ENCODE results near the gene CALML3.
"Not testable (repeated sequence)": the region's sequence is repeated elsewhere in the genome, so short reads cannot be mapped to it uniquely, and the experiment has no call there.

CALML3 gene

GRCh38 chr10:5559022-5559421, 34.3 kb downstream of the CALML3 start:
- DNase-seq, result not testable (repeated sequence)

DNA sequence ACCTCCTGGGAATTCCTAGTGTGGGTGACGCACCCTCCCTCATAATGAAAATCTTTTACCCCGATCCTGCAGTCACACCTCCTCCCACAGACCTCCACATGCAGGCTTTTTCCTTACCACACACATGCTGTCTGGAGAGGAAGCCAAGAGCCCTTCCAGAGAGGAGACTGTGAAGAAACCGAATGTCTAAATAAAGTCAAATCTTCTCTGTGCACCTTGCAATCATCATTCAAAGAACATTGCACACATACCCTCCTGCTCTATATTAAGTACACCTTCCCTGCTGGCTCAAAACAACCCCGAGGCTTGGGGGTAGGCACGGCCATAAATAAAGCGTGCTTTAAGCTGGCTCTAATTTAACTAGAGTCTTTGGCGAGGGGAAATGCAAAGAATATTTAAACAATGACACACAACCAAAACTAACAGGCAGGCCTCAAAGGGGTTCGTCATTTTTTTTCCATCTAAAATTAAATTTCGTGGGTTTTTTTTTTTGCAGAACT, 34.9 kb downstream of the CALML3 start:
- DNase-seq, result no peak

- DNase-seq, result no peak
These were observed 35.5 kb downstream of the CALML3 start for GRCh38 chr10:5560142-5560816.

DNA sequence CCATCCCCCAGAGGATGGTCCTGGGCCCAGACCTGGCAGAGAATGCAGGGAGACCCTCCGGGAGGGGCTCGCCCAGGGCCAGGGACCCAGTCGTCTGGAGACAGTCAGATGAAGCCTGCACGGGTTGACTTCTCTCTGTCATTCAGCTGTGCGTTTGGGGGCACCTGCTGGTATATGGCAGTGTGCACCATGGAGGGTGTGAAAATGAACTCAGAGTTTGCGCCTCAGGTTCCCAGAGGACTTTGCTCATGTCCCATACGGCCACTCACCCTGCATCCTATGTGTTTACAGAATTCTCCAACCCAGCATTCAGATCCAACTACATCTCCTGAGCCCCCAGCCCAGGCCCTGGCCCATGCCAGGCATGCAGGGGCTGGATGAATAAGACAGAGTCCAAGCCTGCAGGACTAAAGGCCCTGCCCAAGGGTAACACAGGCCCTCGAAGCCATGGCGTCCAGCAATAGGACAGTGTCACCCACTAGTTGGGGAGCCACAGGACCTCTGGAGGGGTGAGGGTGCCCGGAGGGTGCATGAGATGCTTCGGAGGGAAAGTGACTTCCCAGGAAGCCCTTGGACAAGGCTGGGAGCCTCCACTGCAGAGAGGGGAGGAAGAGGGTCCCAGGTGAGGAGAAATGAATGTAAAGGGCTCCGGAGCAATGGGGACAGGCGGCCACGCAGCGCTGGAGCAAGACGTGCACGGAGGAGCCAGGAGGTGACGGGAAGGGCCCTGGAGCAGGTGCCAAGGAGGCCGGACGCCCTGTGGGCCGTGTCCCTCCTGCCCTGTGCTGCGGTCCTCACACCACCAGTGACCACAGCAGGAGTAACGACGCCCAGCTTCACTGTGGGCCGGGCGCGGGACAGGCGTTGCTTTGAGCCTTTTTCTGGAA, 36.3 kb downstream of the CALML3 start:
- DNase-seq, result no peak

DNA sequence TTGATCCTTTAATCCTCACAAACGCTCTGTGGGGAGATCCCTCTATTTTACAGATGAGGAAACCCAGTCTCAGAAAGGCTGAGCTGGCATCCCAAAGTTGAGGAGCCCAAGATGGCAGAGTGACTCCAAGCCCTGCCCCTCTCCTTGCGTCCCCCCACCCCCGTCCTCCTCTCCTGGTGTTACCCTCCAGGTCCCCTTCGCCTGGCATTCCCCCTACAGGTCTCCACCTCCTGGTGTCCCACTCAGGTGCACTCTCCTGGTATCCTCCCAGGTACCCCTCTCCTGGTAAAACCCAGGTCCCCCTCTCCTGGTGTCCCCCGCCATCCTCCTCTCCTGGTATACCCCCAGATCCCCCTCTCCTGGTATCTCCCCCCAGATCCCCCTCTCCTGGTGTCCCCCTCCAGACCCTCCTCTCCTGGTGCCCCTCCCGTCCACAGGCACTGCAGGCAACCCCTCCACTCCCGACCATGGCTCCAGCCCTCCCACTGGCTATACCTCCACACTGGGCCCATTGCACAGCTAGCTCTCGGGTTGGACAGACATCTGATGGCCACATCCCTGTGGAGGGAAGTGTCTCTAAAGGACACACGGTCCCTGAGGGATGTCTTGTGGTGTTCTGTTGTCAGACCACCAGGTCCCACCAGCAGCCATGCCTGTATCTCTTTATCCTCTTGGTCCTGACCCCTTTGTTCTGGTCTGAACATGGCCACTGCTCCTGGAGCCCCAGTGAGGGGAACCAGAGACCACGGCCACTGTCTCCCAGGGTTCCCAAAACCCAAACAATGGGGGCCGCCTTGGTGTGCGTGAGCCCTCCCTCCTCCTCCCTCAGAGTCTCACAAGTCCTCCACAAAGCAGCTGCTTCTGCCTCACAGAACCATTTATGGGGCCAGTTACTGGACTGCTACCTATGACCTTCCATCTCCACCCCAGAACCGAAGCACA, 37.2 kb downstream of the CALML3 start:
- DNase-seq, result no peak

- DNase-seq, result no peak
These were observed 38.7 kb downstream of the CALML3 start for GRCh38 chr10:5563321-5563961.

GRCh38 chr10:5563991-5564536, 39.3 kb downstream of the CALML3 start:
- no peak for DNase-seq

GRCh38 chr10:5564537-5565204, 39.9 kb downstream of the CALML3 start:
- no peak for DNase-seq

- no peak for DNase-seq
These were observed 40.4 kb downstream of the CALML3 start for GRCh38 chr10:5565205-5565545.

GRCh38 chr10:5565671-5566581, 41.2 kb downstream of the CALML3 start:
- no peak for DNase-seq

DNA sequence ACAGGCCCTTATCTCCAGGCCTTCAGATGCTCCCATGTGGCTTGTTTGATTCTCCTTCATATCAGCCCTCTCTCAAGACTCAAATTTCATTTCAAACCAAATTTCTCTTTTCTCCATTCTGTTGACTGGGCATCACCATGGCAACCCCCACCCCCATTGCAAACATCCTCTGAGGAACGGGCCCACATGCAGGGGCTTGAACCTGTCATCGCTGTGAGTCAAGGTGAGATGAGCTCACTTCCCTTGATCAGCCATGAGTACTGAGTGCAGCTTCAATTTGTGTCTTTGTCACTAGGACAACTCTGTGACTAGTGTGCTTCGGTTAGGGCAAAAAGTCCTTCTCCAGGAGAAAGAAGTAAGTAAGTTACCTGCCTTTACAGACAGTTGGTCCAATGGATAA, 41.9 kb downstream of the CALML3 start:
- DNase-seq, result no peak

GRCh38 chr10:5567477-5567876, 42.7 kb downstream of the CALML3 start:
- no peak for DNase-seq

DNA sequence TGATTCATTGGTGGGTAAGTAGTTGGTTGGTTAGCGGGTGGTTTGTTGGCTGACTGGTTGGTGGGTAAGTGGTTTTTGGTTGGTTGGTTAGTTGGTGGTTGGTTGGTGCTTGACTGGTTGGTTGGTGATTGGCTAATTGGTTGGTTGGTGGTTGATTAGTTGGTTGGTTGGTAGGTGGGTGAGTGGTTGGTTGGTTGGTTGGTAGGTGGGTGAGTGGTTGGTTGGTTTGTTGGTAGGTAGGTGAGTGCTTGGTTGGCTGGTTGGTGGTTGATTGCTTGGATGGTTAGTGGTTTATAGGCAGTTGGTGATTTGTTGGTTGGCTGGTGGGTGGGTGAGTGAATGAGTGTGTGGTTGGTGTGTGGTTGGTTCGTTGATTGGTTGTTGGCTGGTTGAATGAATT, 44.2 kb downstream of the CALML3 start:
- DNase-seq, result no peak

DNA sequence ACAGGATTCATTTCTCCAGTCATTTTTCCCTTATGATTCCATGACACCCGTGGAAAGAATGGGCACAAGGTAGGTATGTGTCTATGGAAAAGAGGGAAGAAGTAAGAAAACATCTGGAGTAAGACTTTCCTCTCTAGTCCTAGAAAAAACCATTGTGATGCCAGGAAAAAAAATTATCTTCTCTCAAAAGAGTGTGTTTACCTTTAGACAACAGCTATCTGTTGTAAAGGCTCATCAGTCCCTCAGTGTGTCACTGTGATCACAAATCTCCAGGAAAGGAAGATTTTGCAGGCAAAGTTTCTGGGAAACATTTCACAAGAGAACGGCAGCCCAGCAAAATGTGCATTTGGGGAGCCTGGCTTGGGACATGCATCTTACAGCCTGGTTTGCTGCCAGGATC, 44.8 kb downstream of the CALML3 start:
- DNase-seq, result no peak

- DNase-seq, result no peak
These were observed 45.4 kb downstream of the CALML3 start for GRCh38 chr10:5570007-5570655.

DNA sequence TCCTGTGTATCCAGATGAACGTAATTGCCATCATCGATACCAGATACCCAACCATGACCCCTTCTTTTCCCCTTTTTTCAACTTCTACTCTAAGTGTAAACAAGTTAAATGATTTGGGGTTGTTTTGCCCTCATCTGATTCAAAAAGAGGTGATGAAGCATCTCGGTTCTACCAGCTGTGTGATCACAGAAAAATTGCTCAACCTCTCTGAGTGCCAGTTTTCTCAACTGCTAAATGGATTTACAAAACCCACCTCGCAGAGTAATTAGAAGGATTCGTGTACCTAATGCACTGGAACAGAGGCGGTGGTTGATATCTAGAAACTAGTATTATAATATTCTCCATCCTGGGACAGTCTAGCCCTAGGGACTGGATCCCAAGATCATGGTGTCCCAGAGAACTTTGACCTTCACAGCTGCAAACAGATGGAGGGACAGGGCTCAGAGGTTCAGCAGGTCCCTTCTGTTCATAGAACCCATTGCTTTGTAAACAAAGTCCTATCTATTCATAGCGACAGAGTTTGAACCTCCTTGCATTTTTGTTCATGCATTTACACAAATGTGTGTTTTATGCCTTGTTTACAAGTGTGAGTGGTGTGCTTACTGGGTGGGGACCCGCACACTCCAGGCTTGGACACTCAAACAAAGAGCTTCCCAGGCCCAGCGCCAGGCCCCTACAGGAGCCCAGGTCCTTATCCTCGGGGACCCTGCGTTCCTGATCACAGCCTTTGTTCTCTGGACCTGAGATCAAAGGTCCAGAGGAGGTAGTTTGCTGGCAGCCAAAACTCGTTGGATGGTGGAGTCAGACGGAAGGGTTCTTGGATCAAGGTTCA, 46.4 kb downstream of the CALML3 start:
- no peak for DNase-seq

- no peak for DNase-seq
These were observed 47.1 kb downstream of the CALML3 start for GRCh38 chr10:5571826-5572225.

- no peak for DNase-seq
These were observed 48.7 kb downstream of the CALML3 start for GRCh38 chr10:5573319-5573950.

Measured in NCI-H2171 (cell line).